IMR-90 (cell line): ENCODE measurements around the gene CLDN2.

Experiments used
- CTCF ChIP-seq: conservative IDR thresholded peaks from 2 replicates; pipeline ENCODE4 v1.5.1; 2012; ENCODE audit warnings: mild to moderate bottlenecking, low read depth, low read length, improper control_type of control experiment
- POLR2A ChIP-seq: IDR thresholded peaks from 2 replicates; pipeline ENCODE4 v1.6.1; 2012; ENCODE audit warnings: mild to moderate bottlenecking, low read depth, low read length

GRCh38 chrX:106931831-106932491 lies 11.8 kb downstream of the CLDN2 start:
- TF ChIP-seq CTCF (no peak; the same call in 1 of the 2 replicates), POLR2A (no peak)
